Sigmoid colon (tissue), 7 donors: ENCODE results near the gene CCDC181. TPM values are rescaled to one million over a fixed set of nuclear protein-coding genes. Genes with fewer than 3 reads are reported as not detected.
A peak's percentile ranks its signal among the peaks of the same experiment; 100 is the strongest.

Source experiments
- DNase-seq: peaks from one replicate; pipeline ENCODE4 v3.0.0-alpha.2; 2019
- H3K27ac ChIP-seq, 4 donors: fragments of 200-600 bp; sonication (generic); one replicate each; pipeline ENCODE4 v1.5.1; 2016 to 2019; ENCODE audit warnings: mild to moderate bottlenecking in 1 of 4
- H3K27me3 ChIP-seq, 3 donors: fragments of 200-600 bp; sonication (generic); one replicate each; pipeline ENCODE4 v1.5.1; 2019; ENCODE audit warnings: mild to moderate bottlenecking in 1 of 3
- H3K36me3 ChIP-seq, 4 donors: fragments of 200-600 bp; sonication (generic); one replicate each; pipeline ENCODE4 v1.5.1; 2016 to 2019
- H3K4me1 ChIP-seq, 4 donors: fragments of 200-600 bp; sonication (generic); one replicate each; pipeline ENCODE4 v1.5.1; 2017 to 2019
- H3K4me3 ChIP-seq, 4 donors: fragments of 200-600 bp; sonication (generic); one replicate each; pipeline ENCODE4 v1.5.1; 2017 to 2019; ENCODE audit warnings: mild to moderate bottlenecking in 2 of 4, moderate library complexity in 1 of 4
- H3K9me3 ChIP-seq, 4 donors: fragments of 200-600 bp in 3 of 4; sonication (generic) in 3 of 4; one replicate each; pipeline versions ENCODE4 v1.5.1 to v1.6.1; 2013 to 2019
- EP300 ChIP-seq, 4 donors: sonication (generic); formaldehyde crosslinking; IDR thresholded peaks; one replicate each; pipeline ENCODE4 v1.6.1; 2017; ENCODE audit warnings: antibody characterized with exemption in 4 of 4
- POLR2A ChIP-seq, 2 donors: fragments of 450-650 bp; IDR thresholded peaks; one replicate each; pipeline ENCODE4 v1.6.1; 2016; ENCODE audit warnings: antibody characterized with exemption in 2 of 2, mild to moderate bottlenecking in 2 of 2, moderate library complexity in 2 of 2
- POLR2AphosphoS5 ChIP-seq, 4 donors: sonication (generic); formaldehyde crosslinking; IDR thresholded peaks; one replicate each; pipeline ENCODE4 v1.6.1; 2017; ENCODE audit warnings: antibody characterized with exemption in 4 of 4
- WGBS, 2 donors: extraction: QIAGEN DNeasy Blood & Tissue Kit; methylation state at CpG; one replicate each; pipeline ENCODE4 v1.1.7; 2013; 5-methylcytosine and 5-hydroxymethylcytosine counted together
- intact Hi-C: fragments of 100-400 bp; cut with DNase I; formaldehyde crosslinking; loops from one replicate; pipeline ENCODE4 v1.15.1; 2023
- polyA plus RNA-seq, 3 donors: library from polyadenylated mRNA; stranded (reverse); fragments of 200-250 nt; gene quantifications; one replicate each; pipeline ENCODE4 v1.2.3, GENCODE V29; 2013
- total RNA-seq, 4 donors: library from RNA; depleted of rRNA; stranded (reverse); fragments of >200 nt; gene quantifications; one replicate each; pipeline ENCODE4 v1.1.0, GENCODE V29; 2016
- TF ChIP-seq, protein P1 (sequence below), 4 experiments: fragments of 450-650 bp in 3 of 4; fragments of 200-600 bp in 1 of 4; IDR thresholded peaks; one replicate each; pipeline ENCODE4 v1.5.1; 2016 to 2019; ENCODE audit warnings: antibody characterized with exemption in 4 of 4, mild to moderate bottlenecking in 3 of 4, moderate library complexity in 2 of 4
- donor health status: healthy with polysubstance abuse.
- donor health status: Bipolar disorder and iron deficiency.
- donor health status: healthy.

Gene CCDC181
- total and polyA plus RNA-seq, 7 donors, result 0.25 to 1.4 (median 1.1) TPM; not detected in 3

DNA sequence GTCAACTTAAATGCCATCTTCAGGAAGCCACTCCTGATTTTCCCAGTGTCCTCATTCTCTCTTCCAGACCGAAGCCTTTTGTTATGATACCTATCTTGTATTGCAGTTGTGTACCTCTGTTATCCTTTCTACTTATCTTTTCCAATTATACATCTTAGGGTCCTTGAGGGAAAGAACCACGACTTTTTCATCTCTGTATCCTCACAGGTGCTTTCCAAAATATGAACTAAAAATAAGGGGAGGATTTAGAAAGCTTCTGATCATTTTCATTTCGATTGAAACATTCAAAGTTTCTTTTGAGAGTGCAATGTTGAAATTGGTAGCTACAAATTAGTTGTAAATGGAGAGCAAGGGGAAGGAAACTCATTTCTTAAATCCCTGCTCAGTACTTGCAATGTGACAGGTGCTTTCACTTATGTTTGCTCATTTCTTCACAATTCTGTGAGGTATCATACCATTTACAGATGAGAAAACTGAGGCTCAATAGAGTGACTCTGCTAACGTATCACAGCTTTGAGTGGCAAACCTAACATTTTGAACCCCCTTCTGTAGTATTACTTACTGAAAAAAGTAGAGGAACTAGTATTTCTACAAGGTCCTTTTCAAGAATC, 34.2 kb upstream of the CCDC181 start:
- 75 to 86% methylated on average over 4 of the region's 4 CpGs for WGBS, 2 donors
- Histone ChIP-seq H3K36me3 (peaks cover 0 to 13% (median 0%) of the 10 kb centered on the region in 4 donors), H3K9me3 (peaks cover 0 to 13% (median 3%) of the 10 kb centered on the region in 4 donors), H3K4me3 (no peak overlapping the region), H3K27me3 (peaks cover 0 to 24% (median 0%) of the 10 kb centered on the region in 3 donors), H3K4me1 (peaks cover 0 to 10% (median 7%) of the 10 kb centered on the region in 4 donors), H3K27ac (no peak overlapping the region)
- no peak for DNase-seq
- TF ChIP-seq POLR2A (IDR thresholded peaks at IDR 0.05), result no peak
- TF ChIP-seq POLR2AphosphoS5 (IDR thresholded peaks at IDR 0.05), result no peak
- TF ChIP-seq, protein P1, sequence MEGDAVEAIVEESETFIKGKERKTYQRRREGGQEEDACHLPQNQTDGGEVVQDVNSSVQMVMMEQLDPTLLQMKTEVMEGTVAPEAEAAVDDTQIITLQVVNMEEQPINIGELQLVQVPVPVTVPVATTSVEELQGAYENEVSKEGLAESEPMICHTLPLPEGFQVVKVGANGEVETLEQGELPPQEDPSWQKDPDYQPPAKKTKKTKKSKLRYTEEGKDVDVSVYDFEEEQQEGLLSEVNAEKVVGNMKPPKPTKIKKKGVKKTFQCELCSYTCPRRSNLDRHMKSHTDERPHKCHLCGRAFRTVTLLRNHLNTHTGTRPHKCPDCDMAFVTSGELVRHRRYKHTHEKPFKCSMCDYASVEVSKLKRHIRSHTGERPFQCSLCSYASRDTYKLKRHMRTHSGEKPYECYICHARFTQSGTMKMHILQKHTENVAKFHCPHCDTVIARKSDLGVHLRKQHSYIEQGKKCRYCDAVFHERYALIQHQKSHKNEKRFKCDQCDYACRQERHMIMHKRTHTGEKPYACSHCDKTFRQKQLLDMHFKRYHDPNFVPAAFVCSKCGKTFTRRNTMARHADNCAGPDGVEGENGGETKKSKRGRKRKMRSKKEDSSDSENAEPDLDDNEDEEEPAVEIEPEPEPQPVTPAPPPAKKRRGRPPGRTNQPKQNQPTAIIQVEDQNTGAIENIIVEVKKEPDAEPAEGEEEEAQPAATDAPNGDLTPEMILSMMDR (IDR thresholded peaks at IDR 0.05), result no peak
- TF ChIP-seq EP300 (IDR thresholded peaks at IDR 0.05), result no peak
- intact Hi-C loops, result no loop called here

DNA sequence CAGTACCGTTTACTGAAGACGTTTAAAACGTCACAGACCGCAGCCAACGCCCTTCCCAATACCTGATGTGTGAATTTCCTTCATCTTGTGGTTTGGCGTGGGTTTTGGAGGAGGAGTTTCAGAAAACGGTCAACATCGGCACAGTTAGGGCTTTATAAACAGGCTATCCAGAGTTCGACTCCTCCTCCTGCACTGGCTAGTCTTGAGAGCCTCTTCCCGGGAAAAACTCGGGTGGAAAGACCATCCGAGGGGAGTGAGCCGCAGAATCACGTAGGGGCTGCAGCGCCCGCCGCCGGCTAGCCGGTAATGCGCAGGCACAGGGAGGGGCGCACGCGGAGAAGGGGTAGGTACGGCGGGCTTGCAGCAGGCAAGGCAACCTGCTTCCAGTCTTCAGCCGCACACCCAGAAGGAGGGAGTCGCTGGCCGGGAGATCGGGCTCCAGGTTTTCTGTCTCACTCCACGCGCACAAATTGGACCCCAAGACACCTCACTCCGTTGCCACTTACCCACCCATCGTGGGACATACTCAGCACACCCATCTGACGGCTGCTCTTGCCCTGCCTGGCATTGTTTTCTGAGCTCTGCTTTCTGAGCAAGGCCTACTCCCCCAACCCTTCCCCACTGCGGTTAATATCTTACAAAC, 33.0 kb upstream of the CCDC181 start:
- H3K4me1 ChIP-seq, result peaks cover 0 to 10% (median 7%) of the 10 kb centered on the region in 4 donors
- H3K27ac ChIP-seq, result no peak overlapping the region
- no peak for TF ChIP-seq POLR2A (IDR thresholded peaks at IDR 0.05)
- TF ChIP-seq, protein P1 (IDR thresholded peaks at IDR 0.05), result no peak
- no peak for TF ChIP-seq POLR2AphosphoS5 (IDR thresholded peaks at IDR 0.05)
- TF ChIP-seq EP300 (IDR thresholded peaks at IDR 0.05), result no peak
- peak overlapping the region; percentile 20 to 41 (median 35) for H3K4me3 ChIP-seq
- peaks cover 0 to 13% (median 3%) of the 10 kb centered on the region in 4 donors for H3K9me3 ChIP-seq
- H3K27me3 ChIP-seq, result peaks cover 0 to 24% (median 0%) of the 10 kb centered on the region in 3 donors
- intact Hi-C loops, result no loop called here
- WGBS, 2 donors, result 17 to 25% methylated on average over 35 of the region's 35 CpGs
- DNase-seq, result no peak
- H3K36me3 ChIP-seq, result peaks cover 0 to 6% (median 0%) of the 10 kb centered on the region in 4 donors

DNA sequence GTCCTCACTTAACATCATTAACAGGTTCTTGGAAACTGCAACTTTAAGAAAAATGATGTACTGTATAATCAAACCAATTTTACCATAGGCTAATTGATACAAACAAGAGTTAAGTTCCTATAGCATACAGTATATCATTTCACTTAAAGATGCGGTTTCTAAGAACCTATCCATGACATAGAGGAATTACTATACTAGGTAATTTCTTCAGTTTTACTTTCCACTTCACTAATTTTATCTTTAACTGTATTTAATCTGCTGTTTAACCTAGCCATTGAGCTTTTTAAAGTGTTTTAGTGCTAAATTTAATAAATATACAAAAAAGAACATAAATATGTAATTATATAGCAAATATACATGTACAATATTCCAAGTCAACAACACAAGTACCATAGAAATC, 30.2 kb upstream of the CCDC181 start:
- Histone ChIP-seq H3K4me3 (no peak overlapping the region), H3K4me1 (peaks cover 0 to 10% (median 7%) of the 10 kb centered on the region in 4 donors), H3K27me3 (peaks cover 0 to 24% (median 0%) of the 10 kb centered on the region in 3 donors), H3K9me3 (peaks cover 0 to 13% (median 3%) of the 10 kb centered on the region in 4 donors), H3K27ac (no peak overlapping the region), H3K36me3 (no peaks in the 10 kb centered on the region)
- intact Hi-C loops, result no loop called here
- DNase-seq, result no peak
- TF ChIP-seq POLR2AphosphoS5 (IDR thresholded peaks at IDR 0.05) (no peak), EP300 (IDR thresholded peaks at IDR 0.05) (no peak)
- TF ChIP-seq, protein P1 (IDR thresholded peaks at IDR 0.05), result no peak
- WGBS, 2 donors, result 98 to 100% methylated on average over 1 of the region's 1 CpG

DNA sequence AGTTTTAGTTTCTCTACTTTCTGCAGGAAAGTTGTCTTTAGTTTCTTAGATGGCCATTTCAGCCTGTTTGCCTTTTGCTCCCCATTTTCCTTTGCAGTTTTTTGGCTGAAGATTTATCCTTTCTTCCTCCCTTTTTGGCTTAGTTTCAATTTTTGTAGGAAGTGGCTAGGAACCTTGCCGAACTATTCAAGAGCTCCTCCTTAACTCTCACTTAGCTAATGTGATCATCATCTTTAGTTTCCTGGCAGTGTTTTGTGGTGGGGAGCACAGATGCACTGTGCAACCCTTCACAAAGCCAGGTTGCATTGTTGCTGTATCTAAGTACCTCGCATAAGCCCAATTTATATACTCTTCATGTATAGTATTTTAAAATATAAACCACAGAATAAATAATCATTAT, 28.8 kb upstream of the CCDC181 start:
- 66 to 81% methylated on average over 2 of the region's 2 CpGs for WGBS, 2 donors
- Histone ChIP-seq H3K4me1 (peaks cover 0 to 10% (median 7%) of the 10 kb centered on the region in 4 donors), H3K36me3 (no peaks in the 10 kb centered on the region), H3K27ac (no peak overlapping the region), H3K4me3 (no peak overlapping the region), H3K9me3 (peaks cover 0 to 13% (median 3%) of the 10 kb centered on the region in 4 donors), H3K27me3 (peaks cover 0 to 24% (median 0%) of the 10 kb centered on the region in 3 donors)
- no peak for DNase-seq
- intact Hi-C loops, result no loop called here
- TF ChIP-seq POLR2A (IDR thresholded peaks at IDR 0.05), result no peak
- no peak for TF ChIP-seq EP300 (IDR thresholded peaks at IDR 0.05)
- TF ChIP-seq POLR2AphosphoS5 (IDR thresholded peaks at IDR 0.05), result no peak
- TF ChIP-seq, protein P1 (IDR thresholded peaks at IDR 0.05), result no peak
